Esophagus (tissue), 2 donors: ENCODE data around the gene CFAP410. TPM values are rescaled to one million over a fixed set of nuclear protein-coding genes. Genes with fewer than 3 reads are reported as not detected.

Source experiments
- H3K27ac ChIP-seq, 2 donors: one replicate each; pipeline ENCODE4 v1.5.1; 2013; ENCODE audit warnings: low read depth in 2 of 2, mild to moderate bottlenecking in 2 of 2, inconsistent platforms in 1 of 2, low read length in 1 of 2, moderate library complexity in 1 of 2
- H3K27me3 ChIP-seq, 2 donors: one replicate each; pipeline ENCODE4 v1.6.1; 2013; ENCODE audit warnings: low read length in 2 of 2, control low read depth in 1 of 2, mild to moderate bottlenecking in 1 of 2; ENCODE audit not compliant: insufficient read depth in 2 of 2, control insufficient read depth in 1 of 2
- H3K36me3 ChIP-seq, 2 donors: one replicate each; pipeline ENCODE4 v1.6.1; 2013; ENCODE audit warnings: low read length in 1 of 2; ENCODE audit not compliant: control insufficient read depth in 2 of 2, insufficient read depth in 2 of 2
- H3K4me1 ChIP-seq, 2 donors: one replicate each; pipeline ENCODE4 v1.6.1; 2013; ENCODE audit warnings: low read length in 1 of 2; ENCODE audit not compliant: control insufficient read depth in 2 of 2, insufficient read depth in 2 of 2
- H3K4me3 ChIP-seq, 2 donors: one replicate each; pipeline ENCODE4 v1.5.1; 2013; ENCODE audit warnings: low read length in 2 of 2, mild to moderate bottlenecking in 2 of 2, low read depth in 1 of 2, moderate library complexity in 1 of 2
- H3K9me3 ChIP-seq, 2 donors: one replicate each; pipeline ENCODE4 v1.6.1; 2013; ENCODE audit warnings: mild to moderate bottlenecking in 2 of 2, low read depth in 1 of 2, low read length in 1 of 2, moderate library complexity in 1 of 2; ENCODE audit not compliant: control insufficient read depth in 2 of 2, insufficient read depth in 1 of 2
- WGBS, 2 donors: extraction: QIAGEN DNeasy Blood & Tissue Kit; methylation state at CpG; one replicate each; pipeline ENCODE4 v1.1.7; 2013; 5-methylcytosine and 5-hydroxymethylcytosine counted together
- polyA plus RNA-seq, 2 donors: library from polyadenylated mRNA; stranded (reverse); fragments of 200-250 nt; gene quantifications; one replicate each; pipeline ENCODE4 v1.2.3, GENCODE V29; 2013
- donor health status: healthy with polysubstance abuse.
- donor health status: Bipolar disorder and iron deficiency.

Gene CFAP410
- 10 to 100 TPM; 13.9 to 19.1 TPM for polyA plus RNA-seq

- peaks cover 3 to 4% of the 10 kb centered on the region in 2 donors for H3K36me3 ChIP-seq
- peak within 1 kb of the TSS; percentile 91 to 98 for H3K27ac ChIP-seq
- WGBS, 2 donors = 1% methylated on average over 72 to 89 of the region's 90 CpGs
Observed at GRCh38 chr21:44338971-44339910, at the start of gene CFAP410. CFAP410 (minus strand) TSS chr21:44339390; CDS start chr21:44339194, 196 bp downstream.

GRCh38 chr21:44384968-44385367 is 45.8 kb upstream of the CFAP410 start:
- WGBS, 2 donors = 77 to 82% methylated on average over 2 of the region's 2 CpGs
- Histone ChIP-seq H3K36me3 (no peaks in the 10 kb centered on the region), H3K27ac (no peak overlapping the region), H3K4me3 (no peak overlapping the region), H3K27me3 (no peaks in the 10 kb centered on the region), H3K9me3 (peaks cover 0 to 14% of the 10 kb centered on the region in 2 donors), H3K4me1 (no peaks in the 10 kb centered on the region)

More at GRCh38 chr21:44338971-44339910, at the start of gene CFAP410:
- Histone ChIP-seq H3K4me1 (peaks cover 0 to 7% of the 10 kb centered on the region in 2 donors), H3K9me3 (no peaks in the 10 kb centered on the region), H3K27me3 (no peaks in the 10 kb centered on the region), H3K4me3 (peak within 1 kb of the TSS; percentile 72 to 77)

- no peak overlapping the region for H3K4me3 ChIP-seq
- H3K27ac ChIP-seq = no peak overlapping the region
- no peaks in the 10 kb centered on the region for H3K36me3 ChIP-seq
- H3K27me3 ChIP-seq = no peaks in the 10 kb centered on the region
- 82% methylated on average over 4 of the region's 4 CpGs for WGBS, 2 donors
- no peaks in the 10 kb centered on the region for H3K4me1 ChIP-seq
- H3K9me3 ChIP-seq = peaks cover 0 to 14% of the 10 kb centered on the region in 2 donors
Observed at GRCh38 chr21:44383216-44383615, 44.0 kb upstream of the CFAP410 start.

DNA sequence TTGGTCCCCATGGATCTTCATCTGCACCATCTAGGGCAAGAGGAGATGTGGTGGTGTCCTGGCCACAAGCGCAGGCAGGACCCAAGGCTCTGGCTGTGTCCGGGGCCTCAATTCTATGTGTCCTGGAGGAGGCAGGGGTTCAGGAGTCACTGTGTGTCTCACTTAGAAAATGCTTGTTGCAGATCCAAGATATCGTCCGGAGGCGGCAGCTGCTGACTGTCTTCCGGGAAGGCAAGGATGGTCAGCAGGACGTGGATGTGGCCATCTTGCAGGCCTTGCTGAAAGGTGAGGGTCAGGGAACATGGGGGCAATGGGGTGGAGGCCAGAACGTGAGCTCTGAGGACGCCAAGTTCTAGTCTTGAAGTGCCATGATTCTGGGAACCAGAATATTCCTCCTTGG is 43.3 kb upstream of the CFAP410 start:
- WGBS, 2 donors = 86 to 91% methylated on average over 9 of the region's 9 CpGs

GRCh38 chr21:44381874-44382273 is 42.7 kb upstream of the CFAP410 start:
- H3K4me3 ChIP-seq = no peak overlapping the region
- peaks cover 0 to 3% of the 10 kb centered on the region in 2 donors for H3K4me1 ChIP-seq

More for the DNA sequence above, 43.3 kb upstream of the CFAP410 start:
- Histone ChIP-seq H3K4me1 (peaks cover 0 to under 1% of the 10 kb centered on the region in 2 donors), H3K36me3 (no peaks in the 10 kb centered on the region), H3K27ac (no peak overlapping the region), H3K9me3 (peaks cover 0 to 14% of the 10 kb centered on the region in 2 donors), H3K27me3 (no peaks in the 10 kb centered on the region), H3K4me3 (no peak overlapping the region)

DNA sequence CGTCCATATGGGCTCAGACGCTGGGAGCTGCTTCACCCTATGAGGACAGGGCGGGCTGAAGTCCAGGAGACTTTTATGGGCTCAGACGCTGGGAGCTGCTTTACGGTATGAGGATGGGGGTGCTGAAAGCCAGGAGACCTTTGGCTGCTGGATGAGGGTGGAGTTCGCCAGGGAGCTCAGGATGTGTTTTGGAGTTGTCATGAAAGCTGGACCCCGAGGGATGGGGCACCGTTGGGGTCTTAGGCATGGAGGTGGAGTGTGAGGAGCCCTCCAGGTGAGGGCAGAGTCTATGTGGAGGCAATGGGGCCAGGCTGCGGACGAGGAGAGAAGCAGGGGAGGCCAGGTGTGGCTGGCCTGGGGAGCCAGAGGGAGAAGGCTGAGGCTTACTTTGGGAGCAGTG is 41.7 kb upstream of the CFAP410 start:
- WGBS, 2 donors = 85 to 88% methylated on average over 10 of the region's 10 CpGs
- peaks cover 0 to 11% of the 10 kb centered on the region in 2 donors for H3K9me3 ChIP-seq
- no peaks in the 10 kb centered on the region for H3K36me3 ChIP-seq
- no peak overlapping the region for H3K4me3 ChIP-seq
- H3K4me1 ChIP-seq = peaks cover 0 to 5% of the 10 kb centered on the region in 2 donors
- no peaks in the 10 kb centered on the region for H3K27me3 ChIP-seq
- H3K27ac ChIP-seq = no peak overlapping the region

More at GRCh38 chr21:44381874-44382273, 42.7 kb upstream of the CFAP410 start:
- Histone ChIP-seq H3K36me3 (no peaks in the 10 kb centered on the region), H3K27me3 (no peaks in the 10 kb centered on the region), H3K27ac (no peak overlapping the region), H3K9me3 (peaks cover 0 to 13% of the 10 kb centered on the region in 2 donors)

GRCh38 chr21:44379991-44380865 is 41.0 kb upstream of the CFAP410 start:
- H3K4me3 ChIP-seq = no peak overlapping the region
- no peaks in the 10 kb centered on the region for H3K36me3 ChIP-seq
- peaks cover 0 to 8% of the 10 kb centered on the region in 2 donors for H3K4me1 ChIP-seq
- peaks cover 0 to 11% of the 10 kb centered on the region in 2 donors for H3K9me3 ChIP-seq
- no peak overlapping the region for H3K27ac ChIP-seq
- H3K27me3 ChIP-seq = no peaks in the 10 kb centered on the region
- 61 to 69% methylated on average over 31 of the region's 31 CpGs for WGBS, 2 donors

- H3K27me3 ChIP-seq = no peaks in the 10 kb centered on the region
- 80 to 87% methylated on average over 5 of the region's 5 CpGs for WGBS, 2 donors
Observed at GRCh38 chr21:44379515-44379848, 40.3 kb upstream of the CFAP410 start.

More at GRCh38 chr21:44379515-44379848, 40.3 kb upstream of the CFAP410 start:
- H3K27ac ChIP-seq = no peak overlapping the region
- peaks cover 0 to 11% of the 10 kb centered on the region in 2 donors for H3K9me3 ChIP-seq
- no peak overlapping the region for H3K4me3 ChIP-seq
- H3K36me3 ChIP-seq = no peaks in the 10 kb centered on the region
- H3K4me1 ChIP-seq = peaks cover 0 to 8% of the 10 kb centered on the region in 2 donors
